Neural crest cell (in vitro differentiated cells): Measurements from ENCODE around the gene GPR82. TPM values are rescaled to one million over a fixed set of nuclear protein-coding genes. Genes with fewer than 3 reads are reported as not detected.

Source experiments
- DNase-seq: peaks from one replicate; pipeline ENCODE4 v3.0.0; 2021; ENCODE audit warnings: low read depth, mixed read lengths, low spot score
- H3K27ac Mint-ChIP-seq: one replicate; pipeline ENCODE4 v1.8.0; 2021; ENCODE audit warnings: mild to moderate bottlenecking, mixed read lengths; ENCODE audit not compliant: unreplicated experiment
- H3K27me3 Mint-ChIP-seq: 2 replicates; pipeline ENCODE4 v1.8.0; 2021; ENCODE audit warnings: low read depth, mild to moderate bottlenecking, mixed read lengths
- H3K36me3 Mint-ChIP-seq: 2 replicates; pipeline ENCODE4 v1.8.0; 2021; ENCODE audit warnings: low read depth, mild to moderate bottlenecking, mixed read lengths
- H3K4me1 Mint-ChIP-seq: 2 replicates; pipeline ENCODE4 v1.8.0; 2021; ENCODE audit warnings: mixed read lengths
- H3K4me3 Mint-ChIP-seq: one replicate; pipeline ENCODE4 v1.8.0; 2021; ENCODE audit warnings: mild to moderate bottlenecking, mixed read lengths
- H3K9me3 Mint-ChIP-seq: 2 replicates; pipeline ENCODE4 v1.8.0; 2021; ENCODE audit warnings: mixed read lengths
- total RNA-seq: library from RNA; stranded (reverse); gene quantifications from 2 replicates; pipeline ENCODE4 v1.2.1, GENCODE V29; 2021
- TF ChIP-seq, protein P1 (sequence below): fragments of 200-600 bp; sonication (generic); conservative IDR thresholded peaks from 2 replicates; pipeline ENCODE4 v1.5.0; 2021; ENCODE audit warnings: antibody characterized with exemption, mild to moderate bottlenecking

The GPR82 gene
- total RNA-seq, 1 donor from 2014 or later, result not detected

DNA sequence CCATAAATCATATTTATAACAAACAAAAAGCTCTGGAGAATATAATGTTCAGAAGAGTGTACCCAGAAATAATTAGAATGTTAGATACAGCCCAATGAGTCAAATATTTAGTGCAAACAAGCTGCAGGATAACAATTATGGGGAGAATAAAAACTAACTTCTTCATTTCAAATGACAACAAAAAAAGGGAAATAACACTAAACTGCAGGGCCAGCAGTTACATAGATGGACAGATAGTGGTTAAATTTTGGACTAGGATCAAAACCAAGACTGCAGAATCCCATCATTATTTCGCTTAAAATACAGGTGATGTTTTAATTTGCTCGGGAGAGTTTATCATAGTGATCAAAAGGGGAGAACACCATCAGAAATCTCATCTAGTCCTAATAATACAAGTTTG is 35.8 kb upstream of the GPR82 start:
- no peaks in the 10 kb centered on the region for H3K4me1 Mint-ChIP-seq
- no peak for DNase-seq
- TF ChIP-seq, protein P1, sequence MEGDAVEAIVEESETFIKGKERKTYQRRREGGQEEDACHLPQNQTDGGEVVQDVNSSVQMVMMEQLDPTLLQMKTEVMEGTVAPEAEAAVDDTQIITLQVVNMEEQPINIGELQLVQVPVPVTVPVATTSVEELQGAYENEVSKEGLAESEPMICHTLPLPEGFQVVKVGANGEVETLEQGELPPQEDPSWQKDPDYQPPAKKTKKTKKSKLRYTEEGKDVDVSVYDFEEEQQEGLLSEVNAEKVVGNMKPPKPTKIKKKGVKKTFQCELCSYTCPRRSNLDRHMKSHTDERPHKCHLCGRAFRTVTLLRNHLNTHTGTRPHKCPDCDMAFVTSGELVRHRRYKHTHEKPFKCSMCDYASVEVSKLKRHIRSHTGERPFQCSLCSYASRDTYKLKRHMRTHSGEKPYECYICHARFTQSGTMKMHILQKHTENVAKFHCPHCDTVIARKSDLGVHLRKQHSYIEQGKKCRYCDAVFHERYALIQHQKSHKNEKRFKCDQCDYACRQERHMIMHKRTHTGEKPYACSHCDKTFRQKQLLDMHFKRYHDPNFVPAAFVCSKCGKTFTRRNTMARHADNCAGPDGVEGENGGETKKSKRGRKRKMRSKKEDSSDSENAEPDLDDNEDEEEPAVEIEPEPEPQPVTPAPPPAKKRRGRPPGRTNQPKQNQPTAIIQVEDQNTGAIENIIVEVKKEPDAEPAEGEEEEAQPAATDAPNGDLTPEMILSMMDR, result no peak

DNA sequence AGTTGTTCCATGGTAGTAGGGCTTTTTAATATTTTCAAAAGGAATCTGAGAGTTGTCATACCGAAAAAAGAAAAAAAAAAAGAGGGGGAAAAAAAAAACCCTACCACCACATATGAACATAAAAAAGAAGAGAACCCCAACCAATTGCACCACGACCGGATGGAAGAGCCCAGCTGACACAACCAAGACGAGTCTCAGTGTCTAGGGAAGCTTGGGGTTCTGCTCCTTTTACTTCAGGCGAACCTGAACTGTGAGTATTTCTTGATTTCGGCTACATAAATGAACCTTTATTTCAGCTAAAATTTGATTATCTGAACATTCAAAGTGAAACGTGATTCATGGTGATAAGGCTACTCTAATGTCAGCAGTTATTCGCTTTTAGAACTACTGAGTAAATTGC is 35.1 kb upstream of the GPR82 start, which contains the start of gene GPR34:
Gene GPR34, plus strand, starts transcription at position 139 of the 400 bp plus-strand sequence. CDS start 6,661 bp downstream, outside the sequence.
- DNase-seq, result no peak
- H3K27me3 Mint-ChIP-seq, result no peaks in the 10 kb centered on the region
- no peaks in the 10 kb centered on the region for H3K9me3 Mint-ChIP-seq
- H3K4me3 Mint-ChIP-seq, result no peak within 1 kb of the TSS
- TF ChIP-seq, protein P1, result no peak
- H3K36me3 Mint-ChIP-seq, result no peaks in the 10 kb centered on the region
- H3K27ac Mint-ChIP-seq, result no peak within 1 kb of the TSS
- no peaks in the 10 kb centered on the region for H3K4me1 Mint-ChIP-seq

More for the DNA sequence above, 35.8 kb upstream of the GPR82 start:
- Mint-ChIP-seq H3K36me3 (no peaks in the 10 kb centered on the region), H3K27ac (no peak overlapping the region), H3K27me3 (no peaks in the 10 kb centered on the region), H3K4me3 (no peak overlapping the region), H3K9me3 (no peaks in the 10 kb centered on the region)

GRCh38 chrX:41689711-41690110 is 34.3 kb upstream of the GPR82 start:
- no peaks in the 10 kb centered on the region for H3K9me3 Mint-ChIP-seq
- DNase-seq, result no peak
- H3K4me3 Mint-ChIP-seq, result no peak overlapping the region
- H3K4me1 Mint-ChIP-seq, result no peaks in the 10 kb centered on the region
- TF ChIP-seq, protein P1, result no peak
- no peaks in the 10 kb centered on the region for H3K36me3 Mint-ChIP-seq
- no peaks in the 10 kb centered on the region for H3K27me3 Mint-ChIP-seq
- H3K27ac Mint-ChIP-seq, result no peak overlapping the region

DNA sequence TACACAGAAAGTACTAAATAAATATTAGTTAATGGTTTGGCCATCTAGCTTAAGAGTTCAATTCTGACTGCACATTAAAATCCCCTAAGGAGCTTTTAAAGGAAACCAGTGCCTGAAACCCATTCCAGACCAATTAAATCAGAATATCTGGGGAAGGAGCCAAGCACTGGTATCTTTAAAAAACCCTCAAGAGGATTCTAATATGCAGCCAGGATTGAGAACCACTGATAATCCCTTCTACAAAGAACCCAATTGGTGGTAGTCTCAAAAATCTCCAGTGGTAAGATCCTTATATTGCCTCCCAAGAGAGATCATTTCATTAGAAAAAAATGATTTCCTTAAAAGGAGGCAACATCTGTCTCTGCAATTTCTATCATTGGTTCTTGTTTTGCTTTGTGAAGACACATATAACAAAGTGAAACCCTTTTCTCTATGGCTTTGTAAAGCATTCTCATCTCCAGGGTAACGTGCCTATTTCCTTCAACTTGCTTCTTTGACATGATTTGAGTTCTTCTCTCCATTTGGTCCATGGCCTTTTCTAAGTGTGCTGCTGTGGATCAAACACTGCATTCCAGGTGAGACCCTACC is 31.7 kb upstream of the GPR82 start:
- Mint-ChIP-seq H3K4me1 (no peaks in the 10 kb centered on the region), H3K9me3 (peaks cover under 1% of the 10 kb centered on the region), H3K27me3 (no peaks in the 10 kb centered on the region), H3K36me3 (peaks cover 4% of the 10 kb centered on the region), H3K27ac (no peak overlapping the region), H3K4me3 (no peak overlapping the region)
- no peak for DNase-seq
- TF ChIP-seq, protein P1, result no peak

DNA sequence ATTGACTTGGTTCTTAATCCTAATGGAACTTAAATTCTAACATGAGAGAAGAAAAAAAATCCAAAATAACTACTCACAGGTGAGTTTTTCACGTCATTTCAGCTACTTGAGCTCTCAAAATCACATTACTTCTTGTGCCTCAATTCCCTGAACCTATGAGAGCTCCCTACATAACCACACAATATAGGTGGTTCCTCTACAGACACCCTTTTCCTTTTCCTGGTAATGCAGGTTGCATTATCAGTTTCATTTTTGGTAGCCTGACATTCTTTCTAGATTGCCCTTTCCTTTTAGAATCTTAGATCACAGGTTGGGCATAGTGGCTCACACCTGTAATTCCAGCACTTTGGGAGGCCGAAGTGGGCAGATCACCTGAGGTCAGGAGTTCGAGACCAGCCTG is 31.0 kb upstream of the GPR82 start:
- no peak for DNase-seq
- Mint-ChIP-seq H3K27ac (peak overlapping the region; percentile 50), H3K36me3 (peaks cover 6% of the 10 kb centered on the region), H3K27me3 (no peaks in the 10 kb centered on the region), H3K4me1 (no peaks in the 10 kb centered on the region), H3K4me3 (no peak overlapping the region), H3K9me3 (peaks cover 2% of the 10 kb centered on the region)
- TF ChIP-seq, protein P1, result no peak
